HG03139 (cell line): Measurements from ENCODE around the gene MRM2.
"Not testable (repeated sequence)": the region's sequence is repeated elsewhere in the genome, so short reads cannot be mapped to it uniquely, and the experiment has no call there.

Experiments
- ATAC-seq: cut with Tn5 transposase; IDR thresholded peaks from one replicate; pipeline ENCODE4 v1.9.1; 2021; ENCODE audit not compliant: unreplicated experiment

MRM2 gene

DNA sequence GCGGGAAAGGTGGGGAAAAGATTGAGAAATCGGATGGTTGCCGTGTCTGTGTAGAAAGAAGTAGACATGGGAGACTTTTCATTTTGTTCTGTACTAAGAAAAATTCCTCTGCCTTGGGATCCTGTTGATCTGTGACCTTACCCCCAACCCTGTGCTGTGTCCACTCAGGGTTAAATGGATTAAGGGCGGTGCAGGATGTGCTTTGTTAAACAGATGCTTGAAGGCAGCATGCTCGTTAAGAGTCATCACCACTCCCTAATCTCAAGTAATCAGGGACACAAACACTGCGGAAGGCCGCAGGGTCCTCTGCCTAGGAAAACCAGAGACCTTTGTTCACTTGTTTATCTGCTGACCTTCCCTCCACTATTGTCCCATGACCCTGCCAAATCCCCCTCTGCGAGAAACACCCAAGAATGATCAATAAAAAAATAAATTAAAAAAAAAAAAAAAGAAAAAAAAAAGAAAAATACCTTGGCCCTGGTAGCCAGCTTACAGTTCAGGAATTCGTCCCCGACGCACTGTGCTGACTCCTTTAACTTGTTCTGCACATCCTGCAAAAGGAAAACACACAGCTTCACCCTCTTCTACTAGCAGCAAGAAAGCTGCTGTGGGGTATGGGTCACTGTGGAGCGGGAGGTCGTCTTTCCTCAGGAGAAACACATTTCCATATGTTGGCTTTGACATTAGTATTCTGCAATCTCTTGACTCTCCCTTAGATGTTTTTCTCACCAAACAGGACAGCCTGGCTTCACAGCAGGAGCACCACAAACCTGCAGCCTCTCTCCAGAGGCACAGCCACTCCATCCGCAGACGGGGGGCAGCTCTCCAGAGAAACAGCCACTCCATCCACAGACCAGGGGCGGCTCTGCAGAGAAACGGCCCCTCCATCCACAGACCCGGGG, 27.3 kb upstream of the MRM2 start:
- ATAC-seq: not testable (repeated sequence)

DNA sequence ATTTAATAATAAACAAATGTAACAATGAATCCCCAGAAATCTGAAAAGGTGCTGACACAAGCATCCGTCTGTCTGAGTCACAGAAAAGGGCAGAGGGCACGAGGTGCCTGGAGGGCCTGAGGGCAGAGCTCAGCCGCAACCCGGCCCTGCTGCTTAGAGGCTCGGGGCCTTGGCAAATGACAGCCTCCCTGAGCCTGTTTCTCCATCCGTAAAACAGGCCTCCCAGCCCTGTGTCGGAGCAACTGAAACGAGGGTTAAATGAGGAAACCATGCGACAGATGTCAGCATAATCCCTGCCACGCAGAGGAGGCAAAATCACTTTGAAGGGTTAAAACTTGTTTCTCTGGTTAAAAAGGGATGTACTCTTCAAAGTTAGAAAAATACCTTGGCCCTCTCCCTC, 24.9 kb upstream of the MRM2 start:
- ATAC-seq: no peak

- ATAC-seq: no peak
These were observed 22.2 kb upstream of the MRM2 start for GRCh38 chr7:2264158-2264557.

DNA sequence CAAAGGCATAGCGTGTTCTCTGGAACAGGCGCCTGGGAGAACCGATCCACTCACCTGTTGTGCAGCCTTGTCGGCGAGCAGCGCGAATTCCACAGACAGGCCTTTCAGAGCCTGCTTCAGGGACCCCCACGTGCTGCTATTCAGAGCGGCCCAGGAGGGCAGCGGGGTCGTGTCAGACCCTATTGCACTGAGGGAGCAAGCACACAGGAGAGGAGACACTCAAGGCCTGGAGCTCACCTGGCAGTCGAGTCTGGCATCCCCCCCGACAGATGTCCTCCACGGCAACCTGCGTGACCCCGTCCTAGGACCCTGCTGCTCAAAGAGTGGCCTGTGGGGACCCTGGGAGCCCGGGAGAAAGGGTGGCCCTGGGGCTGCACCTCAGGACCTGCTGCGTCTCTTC, 21.2 kb upstream of the MRM2 start:
- ATAC-seq: no peak

GRCh38 chr7:2261611-2262010, 19.6 kb upstream of the MRM2 start:
- no peak for ATAC-seq

GRCh38 chr7:2260820-2261219, 18.8 kb upstream of the MRM2 start:
- ATAC-seq: no peak

DNA sequence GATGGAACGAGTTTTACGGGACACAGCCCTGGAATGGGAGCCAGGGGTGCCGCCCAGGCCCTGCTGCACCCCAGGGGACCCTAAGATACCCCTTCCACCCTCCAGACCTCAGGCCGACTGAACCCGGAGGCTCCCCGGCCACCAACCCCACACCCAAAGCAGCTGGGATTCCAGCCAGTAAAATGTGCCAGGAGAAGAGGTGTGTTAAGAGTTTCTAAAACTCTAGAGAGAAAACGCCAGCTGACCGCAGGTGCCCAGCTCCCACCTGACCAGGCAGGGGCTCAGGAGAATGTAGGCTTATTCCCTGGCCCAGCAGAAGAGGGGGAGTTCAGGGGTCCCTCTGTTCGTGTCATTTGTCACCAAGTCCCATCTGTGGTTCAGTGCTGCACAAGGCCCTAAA, 17.5 kb upstream of the MRM2 start:
- no peak for ATAC-seq

GRCh38 chr7:2258661-2259365, 16.8 kb upstream of the MRM2 start:
- no peak for ATAC-seq

DNA sequence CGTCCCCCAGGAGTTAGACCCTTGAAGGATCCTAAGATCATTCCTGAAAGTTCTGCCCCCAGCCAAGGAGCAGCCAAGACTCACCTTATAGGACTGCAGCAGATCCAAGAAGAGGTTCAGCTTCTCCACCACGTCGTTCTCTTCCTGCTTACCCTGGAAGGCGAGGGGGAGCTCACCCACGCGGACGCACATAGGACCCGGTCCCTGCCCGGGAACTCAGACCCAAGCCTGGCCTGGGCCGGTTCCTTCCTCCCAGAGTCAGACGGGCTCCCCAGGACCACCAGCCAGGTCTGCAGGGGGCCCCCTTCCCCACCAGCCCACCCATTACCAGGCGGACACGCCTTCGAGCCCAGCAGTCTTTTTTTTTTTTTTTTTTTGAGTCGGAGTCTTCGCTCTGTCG, 15.6 kb upstream of the MRM2 start:
- ATAC-seq: no peak

- ATAC-seq: no peak
These were observed 15.1 kb upstream of the MRM2 start for GRCh38 chr7:2257046-2257551.

GRCh38 chr7:2256306-2257045, 14.5 kb upstream of the MRM2 start:
- no peak for ATAC-seq

- ATAC-seq: no peak
These were observed 13.4 kb upstream of the MRM2 start for GRCh38 chr7:2255145-2256139.

DNA sequence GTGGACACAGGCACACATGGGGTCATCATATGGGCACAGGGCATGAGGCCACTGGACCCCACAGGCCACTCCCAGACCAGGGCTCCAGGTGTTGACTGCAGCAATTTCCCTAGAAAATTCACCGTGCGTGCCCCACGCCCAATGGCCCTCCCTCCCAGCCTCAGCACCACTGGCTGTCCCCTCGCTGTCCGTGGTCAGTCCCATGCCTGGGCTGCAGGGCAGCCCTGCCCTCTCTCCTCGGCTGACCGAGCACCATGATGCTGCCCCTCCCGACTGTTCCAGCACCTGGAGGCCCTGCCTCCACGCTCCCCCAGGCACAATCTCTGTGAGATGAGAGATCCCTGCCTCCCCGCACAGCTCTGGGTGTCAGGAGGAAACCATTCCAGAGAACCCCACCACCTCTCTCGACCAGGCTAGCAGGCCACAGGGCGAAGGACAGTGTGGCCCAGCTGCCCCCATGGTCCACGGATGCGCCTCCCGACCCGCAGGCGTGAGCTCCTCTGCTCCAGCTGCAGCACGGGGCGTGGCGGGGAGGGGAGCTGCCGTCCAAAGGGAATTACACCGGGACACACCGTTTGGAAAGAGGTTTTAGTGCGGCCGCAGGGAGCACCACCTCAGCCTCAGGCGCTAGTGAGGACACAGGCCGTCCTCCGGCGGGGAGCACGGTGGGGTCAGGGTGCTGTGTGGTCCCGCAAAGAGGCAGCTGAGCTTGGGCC, 12.6 kb upstream of the MRM2 start:
- no peak for ATAC-seq

- no peak for ATAC-seq
These were observed 11.7 kb upstream of the MRM2 start for GRCh38 chr7:2253525-2254244.

- ATAC-seq: no peak
These were observed 11.0 kb upstream of the MRM2 start for GRCh38 chr7:2253021-2253420.

- ATAC-seq: no peak
These were observed 10.1 kb upstream of the MRM2 start for GRCh38 chr7:2251841-2252771.

DNA sequence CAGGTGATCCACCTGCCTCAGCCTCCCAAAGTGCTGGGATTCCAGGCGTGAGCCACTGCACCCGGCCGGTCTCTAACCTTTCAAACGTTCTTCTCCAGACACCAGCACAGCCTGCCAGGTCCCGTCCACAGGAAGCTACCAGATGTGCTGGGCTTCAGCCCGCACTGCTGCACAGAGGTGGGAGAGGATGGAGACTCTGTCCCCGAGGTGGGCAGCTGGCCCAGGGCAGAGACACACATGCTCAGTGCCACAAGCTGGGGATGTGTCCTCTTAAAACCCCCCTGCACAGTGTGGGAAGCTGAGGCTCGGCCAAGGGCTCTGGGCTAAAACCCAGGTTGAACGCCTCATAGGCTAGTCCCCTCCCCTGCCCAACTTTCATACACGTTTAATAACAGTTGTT, 9.4 kb upstream of the MRM2 start:
- no peak for ATAC-seq

DNA sequence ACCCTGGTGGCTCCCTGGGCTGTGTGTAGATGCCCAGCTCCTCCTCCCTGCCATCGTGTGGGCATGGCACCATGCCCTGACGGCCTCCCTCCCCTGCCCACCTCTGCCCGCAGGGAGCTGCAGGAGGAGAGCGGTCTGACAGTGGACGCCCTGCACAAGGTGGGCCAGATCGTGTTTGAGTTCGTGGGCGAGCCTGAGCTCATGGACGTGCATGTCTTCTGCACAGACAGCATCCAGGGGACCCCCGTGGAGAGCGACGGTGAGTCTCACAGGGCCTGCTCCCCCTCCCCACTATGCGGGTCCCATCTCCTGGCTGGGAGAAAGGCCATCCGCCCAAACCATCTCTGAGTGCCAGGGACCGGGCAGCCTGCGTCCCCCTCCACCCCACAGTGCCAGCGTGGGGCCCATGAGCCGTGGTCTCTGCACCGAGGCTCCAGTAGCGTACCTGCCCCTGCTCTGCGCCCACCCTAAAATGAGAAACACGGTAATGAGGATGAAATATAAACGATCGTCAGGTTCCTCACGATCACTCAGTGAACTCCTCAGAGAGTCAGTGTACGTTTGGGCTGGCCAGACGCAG, 7.8 kb upstream of the MRM2 start:
- ATAC-seq: no peak
